Measurements from ENCODE around the gene DCLRE1A.

DCLRE1A gene

DNA sequence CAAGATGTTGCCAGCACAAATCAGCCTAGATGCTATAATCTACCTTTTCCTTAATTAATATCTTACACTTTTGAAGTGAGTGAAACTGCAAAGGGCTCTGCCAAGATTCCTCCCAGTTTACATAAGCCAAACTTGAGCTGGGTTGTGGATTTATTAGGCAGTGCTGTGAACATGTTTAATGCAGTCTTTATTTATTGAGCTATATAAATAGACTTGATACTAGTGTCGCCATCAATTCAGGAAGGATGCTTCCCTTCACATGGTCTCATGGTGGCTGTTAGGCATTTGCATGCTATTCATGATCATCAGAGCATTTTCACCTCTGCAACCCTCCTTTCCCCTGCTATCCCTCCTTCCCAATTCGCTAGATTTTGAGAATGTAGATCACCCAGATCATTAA is 62.2 kb downstream of the DCLRE1A start:
- Histone ChIP-seq H3K27ac (ENCODE audit: low read length) (no peak overlapping the region), H3K79me2 (ENCODE audit: low read length) (no peaks in the 10 kb centered on the region), H3K4me2 (ENCODE audit: low read length) (no peak overlapping the region), H3K4me3 (ENCODE audit: low read length) (no peak overlapping the region), H2AFZ (ENCODE audit: low read depth, low read length) (no peak overlapping the region), H3K4me1 (ENCODE audit: low read length) (peaks cover 12% of the 10 kb centered on the region), H3K36me3 (replicated peaks; ENCODE audit: low read depth, low read length) (no peaks in the 10 kb centered on the region), H3K27me3 (ENCODE audit: low read depth, low read length) (peaks cover 42% of the 10 kb centered on the region), H3K9me3 (ENCODE audit: insufficient read depth, low read length) (no peaks in the 10 kb centered on the region), H4K20me1 (ENCODE audit: insufficient read depth, low read length) (no peaks in the 10 kb centered on the region), H3K9ac (ENCODE audit: low read length) (no peak overlapping the region)
- TF ChIP-seq, protein P1, sequence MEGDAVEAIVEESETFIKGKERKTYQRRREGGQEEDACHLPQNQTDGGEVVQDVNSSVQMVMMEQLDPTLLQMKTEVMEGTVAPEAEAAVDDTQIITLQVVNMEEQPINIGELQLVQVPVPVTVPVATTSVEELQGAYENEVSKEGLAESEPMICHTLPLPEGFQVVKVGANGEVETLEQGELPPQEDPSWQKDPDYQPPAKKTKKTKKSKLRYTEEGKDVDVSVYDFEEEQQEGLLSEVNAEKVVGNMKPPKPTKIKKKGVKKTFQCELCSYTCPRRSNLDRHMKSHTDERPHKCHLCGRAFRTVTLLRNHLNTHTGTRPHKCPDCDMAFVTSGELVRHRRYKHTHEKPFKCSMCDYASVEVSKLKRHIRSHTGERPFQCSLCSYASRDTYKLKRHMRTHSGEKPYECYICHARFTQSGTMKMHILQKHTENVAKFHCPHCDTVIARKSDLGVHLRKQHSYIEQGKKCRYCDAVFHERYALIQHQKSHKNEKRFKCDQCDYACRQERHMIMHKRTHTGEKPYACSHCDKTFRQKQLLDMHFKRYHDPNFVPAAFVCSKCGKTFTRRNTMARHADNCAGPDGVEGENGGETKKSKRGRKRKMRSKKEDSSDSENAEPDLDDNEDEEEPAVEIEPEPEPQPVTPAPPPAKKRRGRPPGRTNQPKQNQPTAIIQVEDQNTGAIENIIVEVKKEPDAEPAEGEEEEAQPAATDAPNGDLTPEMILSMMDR (IDR thresholded peaks at IDR 0.05; ENCODE audit: low read depth, low read length): no peak
- no peak for TF ChIP-seq EZH2phosphoT487 (IDR thresholded peaks at IDR 0.05; ENCODE audit: low read depth)

DNA sequence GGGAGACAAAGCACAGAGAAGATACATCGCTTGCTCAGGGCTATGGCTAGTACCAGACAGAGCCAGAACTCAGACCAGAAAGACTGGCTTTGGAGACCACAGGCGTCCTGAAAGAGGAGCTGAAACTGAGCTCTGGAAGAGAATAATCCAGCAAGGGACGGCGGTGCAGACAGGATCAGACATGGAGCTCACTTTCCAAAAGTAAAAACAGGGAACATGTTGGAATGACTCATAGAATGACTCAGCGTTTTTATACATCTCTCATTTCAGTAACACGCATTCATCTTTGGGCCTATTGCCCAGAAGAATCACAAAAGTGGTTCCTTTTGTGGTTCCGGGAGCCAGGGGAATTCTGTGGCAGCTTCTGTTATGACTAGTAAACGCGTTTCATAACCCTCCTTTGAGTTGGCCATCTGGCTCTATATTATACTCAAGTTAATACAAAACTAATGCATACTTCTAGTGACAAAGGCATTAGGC is 65.2 kb downstream of the DCLRE1A start:
- Histone ChIP-seq H3K27ac (ENCODE audit: low read length) (no peak overlapping the region), H2AFZ (ENCODE audit: low read depth, low read length) (no peak overlapping the region), H3K27me3 (ENCODE audit: low read depth, low read length) (peaks cover 19% of the 10 kb centered on the region; the same call in 1 of the 2 replicates), H3K4me3 (ENCODE audit: low read length) (no peak overlapping the region), H3K4me1 (ENCODE audit: low read length) (peaks cover 12% of the 10 kb centered on the region), H3K9ac (ENCODE audit: low read length) (no peak overlapping the region), H3K79me2 (ENCODE audit: low read length) (no peaks in the 10 kb centered on the region), H3K36me3 (replicated peaks; ENCODE audit: low read depth, low read length) (no peaks in the 10 kb centered on the region), H3K9me3 (ENCODE audit: insufficient read depth, low read length) (no peaks in the 10 kb centered on the region), H3K4me2 (ENCODE audit: low read length) (peak overlapping the region; percentile 36), H4K20me1 (ENCODE audit: insufficient read depth, low read length) (no peaks in the 10 kb centered on the region)
- TF ChIP-seq, protein P1 (IDR thresholded peaks at IDR 0.05; ENCODE audit: low read depth, low read length): no peak
- TF ChIP-seq EZH2phosphoT487 (IDR thresholded peaks at IDR 0.05; ENCODE audit: low read depth): no peak

All from OCI-LY3 (cell line).